ENCODE measurements around the gene TTBK1.

TTBK1 gene

GRCh38 chr6:43255408-43256054, 12.2 kb downstream of the TTBK1 start:
- no peak for TF ChIP-seq CTCF (conservative IDR thresholded peaks at IDR 0.05)
- TF ChIP-seq ZFX (IDR thresholded peaks at IDR 0.05) = no peak
- H3K27ac ChIP-seq = no peak overlapping the region

- TF ChIP-seq CTCF (conservative IDR thresholded peaks at IDR 0.05) (no peak), ZFX (IDR thresholded peaks at IDR 0.05) (no peak)
- no peak overlapping the region for H3K27ac ChIP-seq
These were observed 13.5 kb downstream of the TTBK1 start for GRCh38 chr6:43256670-43257366.

- TF ChIP-seq ZFX (IDR thresholded peaks at IDR 0.05) (no peak), CTCF (conservative IDR thresholded peaks at IDR 0.05) (no peak)
- no peak overlapping the region for H3K27ac ChIP-seq
These were observed 14.3 kb downstream of the TTBK1 start for GRCh38 chr6:43257367-43258145.

- H3K27ac ChIP-seq = no peak overlapping the region
- no peak for TF ChIP-seq CTCF (conservative IDR thresholded peaks at IDR 0.05)
- no peak for TF ChIP-seq ZFX (IDR thresholded peaks at IDR 0.05)
These were observed 14.9 kb downstream of the TTBK1 start for GRCh38 chr6:43258180-43258579.

GRCh38 chr6:43258807-43259686, 15.8 kb downstream of the TTBK1 start:
- TF ChIP-seq ZFX (IDR thresholded peaks at IDR 0.05) = no peak

GRCh38 chr6:43260791-43261190, 17.5 kb downstream of the TTBK1 start:
- no peak for TF ChIP-seq CTCF (conservative IDR thresholded peaks at IDR 0.05)
- TF ChIP-seq ZFX (IDR thresholded peaks at IDR 0.05) = no peak
- H3K27ac ChIP-seq = no peak overlapping the region

More at GRCh38 chr6:43258807-43259686, 15.8 kb downstream of the TTBK1 start:
- no peak overlapping the region for H3K27ac ChIP-seq

GRCh38 chr6:43261198-43261597, 17.9 kb downstream of the TTBK1 start:
- TF ChIP-seq CTCF (conservative IDR thresholded peaks at IDR 0.05) (no peak), ZFX (IDR thresholded peaks at IDR 0.05) (no peak)
- H3K27ac ChIP-seq = no peak overlapping the region
